Iris pigment epithelial cell (primary cell): Measurements from ENCODE around the gene TCF7L2.

Experiments
- DNase-seq: peaks from one replicate; pipeline ENCODE4 v3.0.0-alpha.2; 2011; ENCODE audit warnings: low read depth

Gene TCF7L2

GRCh38 chr10:112948196-112948595 is 1.9 kb upstream of the TCF7L2 start:
- no peak for DNase-seq

GRCh38 chr10:112949143-112949823 is 764 bp upstream of the TCF7L2 start:
- DNase-seq = peak; percentile 45

GRCh38 chr10:112950714-112951358 is 789 bp downstream of the TCF7L2 start:
- peak; percentile 53 for DNase-seq

- DNase-seq = peak; percentile 87
These were observed 1.6 kb downstream of the TCF7L2 start for GRCh38 chr10:112951359-112952281.

GRCh38 chr10:112952282-112953173 is 2.5 kb downstream of the TCF7L2 start:
- peak; percentile 47 for DNase-seq

GRCh38 chr10:112953174-112954159 is 3.4 kb downstream of the TCF7L2 start:
- DNase-seq = peak; percentile 56

GRCh38 chr10:112954974-112955581 is 5.0 kb downstream of the TCF7L2 start:
- DNase-seq = no peak

GRCh38 chr10:112955582-112956421 is 5.8 kb downstream of the TCF7L2 start:
- peak; percentile 59 for DNase-seq

GRCh38 chr10:112956631-112957350 is 6.7 kb downstream of the TCF7L2 start:
- no peak for DNase-seq

- no peak for DNase-seq
These were observed 7.6 kb downstream of the TCF7L2 start for GRCh38 chr10:112957640-112958092.

GRCh38 chr10:112958275-112958995 is 8.4 kb downstream of the TCF7L2 start:
- peak; percentile 95 for DNase-seq

GRCh38 chr10:112959207-112959838 is 9.3 kb downstream of the TCF7L2 start:
- DNase-seq = peak; percentile 53

- peak; percentile 67 for DNase-seq
These were observed 10.2 kb downstream of the TCF7L2 start for GRCh38 chr10:112960151-112960681.

GRCh38 chr10:112961609-112962008 is 11.6 kb downstream of the TCF7L2 start:
- DNase-seq = no peak

- no peak for DNase-seq
These were observed 12.3 kb downstream of the TCF7L2 start for GRCh38 chr10:112962343-112962742.

- peak; percentile 72 for DNase-seq
These were observed 13.8 kb downstream of the TCF7L2 start for GRCh38 chr10:112963835-112964234.

- no peak for DNase-seq
These were observed 14.4 kb downstream of the TCF7L2 start for GRCh38 chr10:112964482-112964881.
